T follicular helper cell (primary cell): Measurements from ENCODE around the gene EPGN.

Experiments used
- DNase-seq: peaks from one replicate; pipeline ENCODE4 v3.0.0-alpha.2; 2020; ENCODE audit warnings: low read depth

EPGN gene

DNA sequence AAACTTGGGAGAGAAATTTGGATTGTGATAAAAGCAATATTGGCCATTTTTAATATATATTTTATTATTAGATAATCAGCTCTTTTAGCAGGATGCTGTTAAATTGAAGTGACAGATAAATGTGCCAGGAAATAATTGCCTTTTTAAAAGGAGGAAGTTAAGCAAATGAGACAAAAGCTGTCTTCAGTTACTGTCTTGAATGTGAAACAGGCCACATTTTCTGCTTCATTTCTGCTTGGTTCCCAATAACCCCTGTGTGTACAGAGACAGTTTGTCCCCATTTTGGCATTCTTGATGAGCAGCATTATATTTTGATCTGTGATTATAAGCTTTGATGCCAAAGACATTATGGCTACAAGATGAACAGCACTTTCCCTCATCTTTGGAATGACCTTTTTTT, 953 bp downstream of the EPGN start:
- DNase-seq = no peak

DNA sequence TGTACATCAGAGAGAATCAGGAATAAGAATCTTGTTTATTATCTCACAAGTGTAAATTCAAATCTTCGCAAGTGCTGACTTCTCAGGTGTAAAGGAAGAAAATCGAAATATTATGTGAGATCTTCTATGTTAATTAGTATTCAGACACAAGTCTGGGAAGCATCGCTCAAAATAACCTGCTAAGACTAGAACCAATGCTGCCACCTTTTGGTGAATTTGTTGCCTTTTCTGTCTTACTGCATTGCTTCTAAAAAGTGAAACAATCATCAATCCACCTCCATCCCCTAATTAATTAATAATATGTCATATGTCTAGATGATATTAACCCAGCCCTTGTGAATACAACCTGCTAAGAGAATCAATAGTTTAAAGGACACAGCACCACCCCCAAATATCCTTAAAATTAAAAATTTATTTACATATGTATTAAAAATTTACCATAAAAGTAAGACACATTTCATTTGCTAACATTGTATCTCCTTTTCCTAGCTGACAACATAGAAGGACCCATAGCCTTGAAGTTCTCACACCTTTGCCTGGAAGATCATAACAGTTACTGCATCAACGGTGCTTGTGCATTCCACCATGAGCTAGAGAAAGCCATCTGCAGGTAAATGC, 3.5 kb downstream of the EPGN start:
- no peak for DNase-seq

DNA sequence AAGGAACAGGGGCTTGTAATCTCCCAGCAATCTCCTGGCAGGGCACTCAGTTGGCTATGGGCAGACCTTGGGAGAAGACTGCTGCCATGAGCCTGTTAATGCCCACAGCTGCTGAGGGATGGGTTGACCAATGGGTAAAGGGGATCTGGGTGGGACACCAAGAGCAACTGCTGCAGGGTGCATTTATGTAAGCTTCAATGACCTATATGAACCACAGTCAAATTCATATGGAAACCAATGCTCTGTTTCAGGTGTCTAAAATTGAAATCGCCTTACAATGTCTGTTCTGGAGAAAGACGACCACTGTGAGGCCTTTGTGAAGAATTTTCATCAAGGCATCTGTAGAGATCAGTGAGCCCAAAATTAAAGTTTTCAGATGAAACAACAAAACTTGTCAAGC, 6.1 kb downstream of the EPGN start:
- no peak for DNase-seq

DNA sequence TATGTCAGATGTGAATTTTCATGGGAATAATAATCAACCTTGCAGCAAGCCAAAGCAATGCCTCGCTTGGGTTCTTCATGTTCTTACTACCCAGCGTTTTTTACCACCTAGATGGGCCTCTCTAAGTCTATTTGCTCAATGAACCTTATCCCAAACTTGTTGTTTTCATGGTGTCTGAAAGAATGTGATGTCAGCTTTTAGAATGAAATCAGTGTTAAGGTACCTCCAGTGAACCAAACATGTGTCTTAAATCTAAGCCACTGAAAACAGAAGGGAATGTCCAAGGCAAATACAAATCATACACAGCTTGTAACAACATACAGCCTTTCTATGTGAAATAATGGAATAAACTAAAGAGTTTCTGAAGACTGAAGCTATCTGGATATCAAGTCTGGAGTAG, 6.7 kb downstream of the EPGN start:
- no peak for DNase-seq

DNA sequence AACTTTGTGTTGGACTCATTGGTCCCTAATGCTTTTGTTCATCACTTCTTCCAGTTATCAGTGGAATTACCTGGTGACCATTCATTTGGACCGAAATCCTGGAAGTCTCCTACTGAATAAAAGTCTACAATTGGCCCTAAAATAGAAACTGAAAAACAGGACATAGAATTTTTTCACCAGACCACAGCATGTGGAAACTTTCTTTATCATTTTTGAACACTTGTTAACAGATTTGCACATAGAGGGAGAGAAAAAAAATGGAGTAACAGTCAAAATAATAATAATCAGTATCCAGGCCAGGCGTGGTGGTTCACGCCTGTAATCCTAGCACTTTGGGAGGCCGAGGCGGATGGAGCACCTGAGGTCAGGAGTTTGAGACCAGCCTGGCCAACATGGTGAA, 7.1 kb downstream of the EPGN start:
- DNase-seq = no peak

DNA sequence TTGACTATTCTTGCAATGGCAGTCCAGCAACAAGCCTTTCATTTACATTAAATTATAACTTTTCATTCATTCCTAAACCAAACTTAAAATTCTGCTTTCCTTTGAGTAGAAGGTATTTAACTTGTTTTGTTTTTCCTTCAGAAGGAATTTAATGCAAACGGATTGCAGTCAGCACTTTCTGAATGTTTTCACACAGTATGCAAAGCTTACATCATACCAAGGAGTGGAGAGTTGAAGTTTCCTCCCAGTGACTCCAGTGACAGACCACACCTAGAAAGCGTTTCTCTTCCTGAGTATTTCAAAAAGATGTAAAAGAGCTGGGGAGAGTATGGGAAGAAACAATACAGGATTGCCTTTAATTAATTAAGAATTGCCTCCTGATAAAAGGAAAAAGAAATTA, 8.1 kb downstream of the EPGN start:
- no peak for DNase-seq

DNA sequence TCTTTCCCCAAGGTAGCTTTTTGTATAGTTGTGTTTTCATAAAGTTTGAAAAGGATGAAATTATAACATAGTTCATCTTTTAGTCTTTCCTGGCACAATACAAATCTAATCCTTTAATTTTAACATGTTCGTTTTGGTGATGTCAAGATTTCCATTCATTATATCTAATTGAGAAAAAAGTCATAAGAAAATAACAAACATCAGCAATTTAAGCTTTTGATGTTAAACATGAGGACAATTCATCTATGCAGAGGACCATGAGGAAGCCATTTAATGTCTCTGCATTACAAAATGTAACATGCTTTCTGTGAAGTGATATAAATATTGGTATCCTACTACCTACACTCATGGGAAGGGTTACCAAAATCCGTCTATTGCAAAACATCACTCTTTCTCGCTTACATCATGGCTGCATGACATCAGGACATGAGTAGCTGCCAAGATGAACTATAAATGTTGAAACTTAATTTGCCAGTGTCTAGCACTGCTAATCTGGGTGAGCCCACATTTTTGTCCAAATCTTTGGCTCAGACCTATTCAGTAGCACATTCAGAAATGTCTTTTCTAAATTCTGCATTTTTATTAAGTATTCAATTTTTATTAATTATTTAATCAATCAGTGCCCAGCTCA, 9.5 kb downstream of the EPGN start:
- DNase-seq = no peak

DNA sequence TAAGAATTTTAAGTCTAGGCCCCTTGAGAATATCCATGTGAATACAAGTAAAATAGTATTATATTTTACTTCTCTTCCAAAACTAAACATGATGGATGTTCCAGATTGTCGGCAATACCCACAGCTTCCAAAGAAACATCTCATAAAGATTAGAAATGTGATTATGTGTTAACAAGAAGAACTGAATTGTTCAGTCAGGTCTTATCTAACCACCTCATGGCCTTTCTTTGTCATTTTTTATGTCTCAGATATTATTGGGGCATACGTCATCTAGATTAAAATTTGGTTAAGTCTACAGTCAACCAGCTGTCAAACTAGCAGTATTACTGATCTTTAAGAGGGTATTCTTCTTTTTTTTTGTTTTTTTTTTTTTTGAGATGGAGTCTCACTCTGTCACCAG, 10.0 kb downstream of the EPGN start:
- DNase-seq = no peak

DNA sequence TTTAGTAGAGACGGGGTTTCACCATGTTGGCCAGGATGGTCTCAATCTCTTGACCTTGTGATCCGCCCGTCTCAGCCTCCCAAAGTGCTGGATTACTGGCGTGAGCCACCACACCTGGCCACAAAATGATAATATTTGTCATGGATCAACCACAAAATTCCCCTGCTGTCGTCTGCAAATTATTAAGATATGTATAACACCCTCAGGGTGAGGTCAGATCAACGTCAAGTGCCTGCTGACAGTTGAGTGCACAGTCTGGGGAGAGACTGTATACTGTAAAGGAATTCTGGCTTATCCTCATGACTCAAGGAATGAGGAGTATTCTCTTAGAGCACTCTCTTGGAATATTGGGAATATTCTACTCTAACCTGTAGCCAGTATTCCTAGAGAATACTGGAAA, 11.2 kb downstream of the EPGN start:
- DNase-seq = no peak

DNA sequence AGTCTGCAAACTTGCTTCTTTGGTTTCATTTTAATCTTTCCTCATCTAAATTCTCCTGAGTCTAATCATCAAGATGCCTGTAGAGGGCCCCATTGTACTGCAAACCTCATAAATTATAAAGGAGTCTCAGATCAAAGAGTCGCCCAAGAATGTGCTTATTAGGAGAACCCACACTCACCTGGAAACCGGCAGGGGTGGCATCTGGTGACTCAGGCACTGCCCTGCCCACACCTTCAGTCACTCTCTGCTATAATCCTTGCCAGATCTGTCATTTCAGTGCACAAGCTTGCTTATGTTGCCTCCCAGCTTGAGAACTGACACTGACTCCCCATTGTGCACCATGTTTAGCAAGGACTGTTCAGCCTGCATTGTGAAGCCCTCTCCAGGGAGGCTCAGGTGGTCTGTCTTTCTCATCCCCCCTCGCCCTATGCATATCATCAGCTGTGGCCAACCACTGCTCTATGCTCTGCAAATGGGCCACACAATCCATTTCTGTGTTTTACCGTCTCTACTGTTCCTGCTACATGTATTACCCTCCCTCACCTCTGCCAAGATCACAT, 12.4 kb downstream of the EPGN start:
- no peak for DNase-seq

DNA sequence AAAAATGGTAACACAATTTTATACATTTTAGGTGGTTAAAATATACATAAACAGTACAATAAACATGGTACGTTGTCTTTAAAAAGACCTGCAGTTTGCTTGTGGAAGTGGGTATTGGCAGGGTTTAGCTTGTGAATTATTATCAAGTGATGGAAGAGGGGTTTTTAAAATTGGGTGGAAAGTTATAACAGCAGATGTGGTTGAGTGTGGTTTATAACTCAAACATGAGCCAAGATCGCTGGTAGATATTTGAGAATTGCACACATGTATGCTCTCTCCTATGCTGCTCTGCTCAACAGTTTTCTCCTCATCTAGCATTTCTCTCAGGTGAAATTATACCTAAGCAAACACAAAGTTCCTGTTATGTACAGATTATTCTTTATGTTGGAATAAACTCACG, 14.0 kb downstream of the EPGN start:
- DNase-seq = no peak

DNA sequence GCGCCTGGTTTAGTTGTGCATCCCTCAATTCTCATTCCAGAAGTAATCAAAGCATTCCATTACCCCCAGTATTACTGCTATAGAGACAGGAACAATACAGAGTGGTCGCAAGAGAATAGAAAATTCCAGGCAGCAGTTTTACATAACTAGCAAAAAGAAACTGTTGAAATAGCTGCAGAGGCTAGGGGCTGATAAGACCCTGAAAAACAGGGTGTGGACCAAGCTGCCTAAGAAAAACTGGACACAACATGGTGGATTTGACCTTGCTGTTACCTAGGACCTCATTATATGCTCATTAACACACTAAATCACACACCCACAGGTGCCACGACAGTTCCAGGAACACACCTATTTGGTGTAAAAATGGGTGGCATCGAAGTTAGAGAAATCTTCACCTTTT, 15.4 kb downstream of the EPGN start:
- DNase-seq = no peak

DNA sequence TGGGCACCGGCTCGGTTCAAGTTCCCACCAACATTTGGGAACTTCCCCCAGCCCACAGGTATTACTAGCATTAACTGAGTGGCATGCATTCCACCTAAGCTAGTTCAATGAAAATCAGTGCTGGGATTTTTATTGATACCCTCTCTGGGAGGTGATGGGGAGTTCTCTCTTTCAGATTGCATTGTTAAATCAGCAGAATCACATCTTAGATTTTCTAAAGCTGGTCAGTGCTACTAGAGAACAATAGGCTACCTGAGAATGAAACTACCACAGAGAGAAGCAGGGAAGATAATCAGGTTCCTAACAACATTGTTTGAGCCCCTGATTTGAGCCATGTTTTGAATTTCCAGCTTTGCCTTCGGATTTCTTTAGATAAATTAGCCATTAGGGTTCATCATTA, 16.0 kb downstream of the EPGN start:
- DNase-seq = no peak

DNA sequence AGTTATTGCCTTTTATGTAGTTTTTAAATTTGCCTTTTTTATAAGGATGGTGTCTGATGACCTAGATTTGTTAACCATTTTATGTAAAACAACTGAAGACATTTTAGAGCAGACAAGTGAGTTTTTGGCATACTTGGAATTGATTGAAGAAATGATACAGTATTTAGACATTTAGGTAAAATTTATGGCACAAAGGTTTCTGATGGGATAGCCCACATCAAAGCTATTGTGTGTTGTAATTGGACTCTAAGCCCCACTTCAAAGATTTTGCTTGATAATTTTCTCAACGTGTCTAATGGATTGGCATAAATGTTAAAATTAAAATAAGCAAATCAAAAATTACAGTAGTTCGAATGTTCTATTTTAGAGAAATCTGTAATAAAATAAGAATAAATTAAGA, 17.6 kb downstream of the EPGN start:
- no peak for DNase-seq

DNA sequence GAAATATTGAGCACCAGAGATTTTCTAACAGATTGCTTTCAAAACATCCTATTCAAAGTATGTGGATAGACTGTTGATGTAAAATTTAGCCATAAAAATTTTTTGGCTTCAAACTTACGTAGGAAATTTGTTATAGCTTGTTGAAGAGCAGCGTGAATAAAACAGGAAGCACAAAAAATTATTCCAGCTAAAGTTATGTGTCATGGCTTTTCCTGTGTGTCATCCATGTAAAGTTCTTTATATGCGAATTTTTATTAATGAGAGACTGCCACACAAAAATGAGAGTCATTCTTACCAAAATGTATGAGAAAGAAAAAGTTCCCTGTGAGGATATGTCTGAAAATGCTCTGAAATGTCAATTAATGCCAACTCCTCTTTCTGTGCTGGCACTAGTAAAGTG, 19.5 kb downstream of the EPGN start:
- no peak for DNase-seq

DNA sequence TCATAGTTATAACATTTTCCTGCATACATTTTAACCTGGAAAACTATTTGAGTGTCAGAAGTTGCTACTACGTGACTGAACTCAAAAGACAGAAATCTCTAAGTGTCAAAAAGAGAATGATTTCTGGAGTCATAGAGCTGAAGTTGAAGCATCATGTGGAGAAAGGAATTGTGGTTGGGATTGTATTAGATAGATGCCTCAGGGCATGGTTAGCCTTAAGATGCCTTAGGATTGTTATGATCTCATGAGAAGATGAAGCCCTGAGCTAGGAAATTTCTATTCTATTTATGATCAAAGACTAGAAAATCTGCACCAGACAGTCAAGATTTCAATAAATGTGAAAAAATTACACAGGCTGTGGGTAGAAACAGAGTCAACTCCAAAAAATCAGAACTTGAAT, 20.2 kb downstream of the EPGN start:
- DNase-seq = no peak

DNA sequence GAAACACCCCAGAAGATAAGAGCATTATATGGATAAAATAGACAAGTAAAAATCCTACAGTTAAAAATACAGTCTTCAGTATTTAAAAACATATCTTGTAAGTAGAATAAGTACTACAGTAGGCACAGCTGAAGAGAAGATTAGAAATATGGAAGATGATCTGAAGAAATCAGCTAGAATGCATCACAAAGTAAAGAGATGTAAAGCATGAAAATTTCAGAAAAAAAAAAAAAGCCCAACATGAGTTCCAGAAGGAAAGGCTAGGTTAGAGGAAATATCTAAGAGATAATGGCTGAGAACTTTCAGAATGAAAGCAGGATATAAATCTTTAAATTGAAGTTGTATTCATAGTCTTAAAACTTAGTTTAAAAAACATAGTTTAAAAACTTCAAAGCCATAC, 21.0 kb downstream of the EPGN start:
- DNase-seq = no peak

DNA sequence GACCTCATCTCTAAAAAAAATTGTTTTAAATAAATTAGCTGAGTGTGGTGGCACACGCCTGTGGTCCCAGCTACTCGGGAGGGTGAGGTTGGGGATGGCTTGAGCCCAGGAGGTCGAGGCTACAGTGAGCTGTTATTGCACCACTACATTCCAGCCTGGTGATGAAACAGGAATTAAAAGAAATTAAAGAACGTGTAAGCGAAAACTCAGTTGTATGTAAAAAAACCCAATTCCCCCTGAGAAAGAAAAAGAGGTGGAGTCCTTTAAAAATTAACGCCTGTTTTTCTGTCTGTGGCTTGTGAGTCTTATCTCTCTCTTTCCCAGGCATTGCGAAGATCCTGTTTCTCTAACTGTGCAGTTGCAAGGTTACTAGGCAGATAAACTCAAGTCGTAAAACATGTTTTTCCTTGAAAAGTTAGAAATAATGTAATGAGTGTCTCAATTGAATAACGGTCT, 22.1 kb downstream of the EPGN start:
- DNase-seq = no peak

DNA sequence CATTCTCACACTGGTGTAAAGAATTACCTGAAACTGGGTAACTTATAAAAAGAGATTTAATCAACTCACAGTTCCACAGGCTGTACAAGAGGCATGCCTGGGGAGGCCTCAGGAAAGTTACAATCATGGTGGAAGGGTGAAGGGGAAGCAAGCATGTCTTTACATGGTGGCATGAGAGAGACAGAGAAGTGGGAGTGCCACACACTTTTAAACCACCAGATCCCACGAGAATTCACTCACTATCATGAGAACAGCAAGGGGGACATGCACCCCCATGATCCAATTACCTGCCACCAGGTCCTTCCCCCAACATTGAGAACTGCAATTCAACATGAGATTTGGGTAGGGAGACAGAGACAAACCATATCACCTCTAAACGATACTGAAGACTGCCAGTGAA, 23.0 kb downstream of the EPGN start:
- no peak for DNase-seq

DNA sequence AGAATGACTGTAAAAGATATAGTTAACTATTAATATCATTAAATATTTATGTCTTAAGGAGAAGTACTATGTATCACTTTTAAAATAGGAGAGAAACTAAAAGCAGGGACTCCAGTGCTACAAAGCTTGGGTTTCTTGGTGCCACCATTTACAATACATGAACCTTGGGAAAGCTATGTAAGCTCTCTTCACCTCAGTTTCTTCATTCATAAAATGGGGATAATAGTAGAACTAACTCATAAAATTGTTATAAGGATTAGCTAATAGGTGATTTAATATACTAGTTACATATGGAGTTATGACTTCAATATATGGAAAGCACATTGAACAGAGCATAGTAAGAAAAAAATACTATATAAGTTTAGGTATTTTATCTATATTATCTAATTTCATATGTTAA, 23.7 kb downstream of the EPGN start:
- no peak for DNase-seq

DNA sequence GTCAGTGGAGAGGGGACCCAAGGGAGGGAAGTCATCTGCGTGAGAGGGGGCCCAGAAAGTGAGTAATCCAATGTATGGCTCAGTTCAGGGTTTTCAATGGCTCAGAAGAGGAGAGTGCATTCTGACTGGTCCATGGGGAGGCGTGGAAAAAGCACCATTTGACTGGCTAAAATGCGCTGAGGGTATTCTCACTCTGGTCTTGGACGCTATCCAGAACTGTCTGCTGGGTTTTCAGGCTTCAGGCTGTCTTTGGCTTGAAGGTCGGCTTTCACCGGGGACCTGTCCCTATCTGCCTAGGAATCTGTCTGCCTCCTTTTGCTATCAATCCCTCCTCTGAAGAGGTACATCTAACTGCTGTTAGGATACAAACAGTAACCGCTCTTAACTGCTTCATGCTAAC, 26.4 kb downstream of the EPGN start:
- DNase-seq = no peak

DNA sequence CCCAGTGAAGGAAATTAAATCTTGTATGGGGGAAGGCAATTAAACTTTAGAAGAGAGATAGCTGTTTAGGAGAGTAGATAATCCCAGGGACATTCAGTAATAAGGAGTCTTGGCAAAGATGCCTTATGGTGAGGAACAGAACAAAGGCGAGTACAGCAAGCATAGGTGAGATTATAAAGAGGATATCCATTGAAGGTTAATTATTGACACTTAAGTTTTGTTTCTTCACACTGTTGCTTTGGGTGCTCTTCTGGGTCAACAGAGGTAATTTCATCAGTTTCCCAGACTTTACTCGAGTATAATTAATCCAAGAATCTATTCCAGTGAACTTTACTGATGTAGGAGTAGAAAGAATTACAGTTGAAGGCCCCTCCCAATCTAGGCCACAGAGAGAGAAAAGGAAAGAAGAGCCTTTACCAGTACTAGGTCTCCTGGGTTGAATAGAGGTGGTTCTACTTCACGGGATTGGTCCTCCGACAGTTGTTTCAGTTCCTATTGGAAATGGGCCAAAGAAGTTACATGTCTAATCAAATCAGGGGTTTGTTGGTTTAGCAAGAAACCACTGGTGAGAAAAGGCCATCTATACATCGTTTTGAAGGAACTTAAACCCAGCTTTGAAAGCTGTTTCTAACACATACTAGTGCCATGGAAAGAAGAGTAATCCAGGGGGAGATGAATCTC, 27.2 kb downstream of the EPGN start:
- DNase-seq = no peak

DNA sequence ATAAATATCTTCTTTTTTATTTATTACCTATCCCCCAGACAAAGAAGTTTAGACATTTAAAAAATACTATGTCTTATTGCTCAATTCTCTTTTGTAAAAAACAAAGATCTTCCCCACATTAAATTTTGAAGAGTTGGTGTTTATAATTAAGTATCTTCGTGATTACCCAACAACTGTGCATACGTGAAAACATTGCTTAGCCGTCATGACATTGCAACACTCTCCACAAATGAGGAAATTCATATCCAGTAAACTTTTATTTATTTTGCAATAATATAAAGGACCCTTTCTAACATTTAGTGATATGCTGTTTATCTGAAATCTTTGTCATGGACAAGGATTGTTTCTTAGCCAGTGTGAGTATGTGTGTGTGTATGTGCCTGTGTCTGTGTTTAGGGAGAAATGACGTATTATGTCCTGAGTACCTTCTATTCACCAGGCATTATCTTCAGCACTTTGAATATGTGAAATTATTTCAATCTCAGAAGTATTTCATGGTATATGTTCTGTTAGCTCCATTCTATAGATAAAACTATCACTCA, 30.6 kb downstream of the EPGN start:
- DNase-seq = no peak
